Stimulated activated CD4-positive, alpha-beta T cell treated with anti-CD3 and anti-CD28 coated beads, TNF-alpha, amount 100 ng/mL, for 4 hours (primary cell): ENCODE measurements around the gene CXCR3.
A peak's percentile ranks its signal among the peaks of the same experiment; 100 is the strongest.
"Not testable (repeated sequence)": the region's sequence is repeated elsewhere in the genome, so short reads cannot be mapped to it uniquely, and the experiment has no call there.

Experiments used
- DNase-seq, 3 experiments: peaks; one replicate each; pipeline ENCODE4 v3.0.0-alpha.2; 2020; ENCODE audit warnings: low read depth in 3 of 3

Gene CXCR3

GRCh38 chrX:71618303-71618721 is at the start of gene CXCR3:
Gene CXCR3 (minus strand): TSS chrX:71618511. CDS start chrX:71618449, 62 bp downstream.
- DNase-seq = peak in 2 of 3 experiments; percentile 34 to 53

GRCh38 chrX:71667328-71668247 is 49.3 kb upstream of the CXCR3 start, which contains the start of gene LOC101059915:
Gene LOC101059915 (plus strand): TSS chrX:71667546.
- no peak for DNase-seq

- no peak for DNase-seq
Observed at GRCh38 chrX:71666240-71667223, 48.2 kb upstream of the CXCR3 start.

GRCh38 chrX:71665747-71666146 is 47.4 kb upstream of the CXCR3 start:
- no peak for DNase-seq

- no peak for DNase-seq
Observed at GRCh38 chrX:71664889-71665491, 46.7 kb upstream of the CXCR3 start.

- DNase-seq = not testable (repeated sequence)
Observed at GRCh38 chrX:71664202-71664601, 45.9 kb upstream of the CXCR3 start.

GRCh38 chrX:71663238-71663637 is 44.9 kb upstream of the CXCR3 start:
- DNase-seq = peak in 2 of 3 experiments; percentile 21 to 43

- DNase-seq = not testable (repeated sequence)
Observed at GRCh38 chrX:71662654-71663053, 44.3 kb upstream of the CXCR3 start.

- no peak for DNase-seq
Observed at GRCh38 chrX:71661919-71662318, 43.6 kb upstream of the CXCR3 start.

GRCh38 chrX:71660562-71661416 is 42.5 kb upstream of the CXCR3 start:
- no peak for DNase-seq

- DNase-seq = no peak
Observed at GRCh38 chrX:71659959-71660358, 41.6 kb upstream of the CXCR3 start.

- no peak for DNase-seq
Observed at GRCh38 chrX:71659342-71659741, 41.0 kb upstream of the CXCR3 start.

- no peak for DNase-seq
Observed at GRCh38 chrX:71657267-71657666, 39.0 kb upstream of the CXCR3 start.

- DNase-seq = no peak
Observed at GRCh38 chrX:71653344-71653743, 35.0 kb upstream of the CXCR3 start.

GRCh38 chrX:71652405-71652804 is 34.1 kb upstream of the CXCR3 start:
- DNase-seq = peak in 1 of 3 experiments; percentile 37

GRCh38 chrX:71650333-71650969 is 32.1 kb upstream of the CXCR3 start:
- DNase-seq = no peak

- DNase-seq = not testable (repeated sequence)
Observed at GRCh38 chrX:71644406-71644805, 26.1 kb upstream of the CXCR3 start.

GRCh38 chrX:71640002-71640401 is 21.7 kb upstream of the CXCR3 start:
- no peak for DNase-seq

- DNase-seq = no peak
Observed at GRCh38 chrX:71638409-71638808, 20.1 kb upstream of the CXCR3 start.

GRCh38 chrX:71637848-71638247 is 19.5 kb upstream of the CXCR3 start:
- DNase-seq = no peak
